Measurements from ENCODE around the gene OXSR1. TPM values are rescaled to one million over a fixed set of nuclear protein-coding genes. Genes with fewer than 3 reads are reported as not detected.

Gene OXSR1
- total RNA-seq, 1 experiment from 2014 or later = 35.1 TPM

GRCh38 chr3:38255627-38256026, 90.3 kb downstream of the OXSR1 start:
- no peak for DNase-seq (ENCODE audit: low read depth, low spot score)
- BruUV-seq (replicated peaks) = no TSS peak

More at GRCh38 chr3:38255627-38256026, 90.3 kb downstream of the OXSR1 start:
- intact Hi-C loops (cut with micrococcal nuclease) = no loop called here
- TF ChIP-seq CBX3 (IDR thresholded peaks at IDR 0.05; ENCODE audit: low read depth) = no peak
- TF ChIP-seq ATF3 (IDR thresholded peaks at IDR 0.05) = no peak
- no peak for TF ChIP-seq RAD21 (IDR thresholded peaks at IDR 0.05; ENCODE audit: low read depth)
- no peak for TF ChIP-seq JUND (IDR thresholded peaks at IDR 0.05)
- TF ChIP-seq YY1 (IDR thresholded peaks at IDR 0.05; ENCODE audit: extremely low read depth, insufficient replicate concordance, low read depth, low read length) = no peak
- TF ChIP-seq ZNF274 (IDR thresholded peaks at IDR 0.05; ENCODE audit: low read depth, low read length) = no peak
- TF ChIP-seq EGR1 (IDR thresholded peaks at IDR 0.05; ENCODE audit: low read depth) = no peak
- TF ChIP-seq TCF7L2 (IDR thresholded peaks at IDR 0.05; ENCODE audit: borderline replicate concordance, extremely low read depth, insufficient read depth, insufficient read length) = no peak
- TF ChIP-seq MAX (IDR thresholded peaks at IDR 0.05) = no peak
- no peak for TF ChIP-seq EZH2 (IDR thresholded peaks at IDR 0.05)
- TF ChIP-seq FOSL1 (IDR thresholded peaks at IDR 0.05; ENCODE audit: low read depth) = no peak
- no peak for TF ChIP-seq SIN3A (IDR thresholded peaks at IDR 0.05; ENCODE audit: low read depth)
- TF ChIP-seq REST (IDR thresholded peaks at IDR 0.05; ENCODE audit: low read depth) = no peak
- no peak for TF ChIP-seq POLR2AphosphoS5 (IDR thresholded peaks at IDR 0.05; ENCODE audit: low read depth, low read length)
- TF ChIP-seq SRF (IDR thresholded peaks at IDR 0.05; ENCODE audit: low read depth) = no peak
- TF ChIP-seq CEBPB (IDR thresholded peaks at IDR 0.05; ENCODE audit: low read depth) = no peak
- no peak for TF ChIP-seq ZFX (IDR thresholded peaks at IDR 0.05)
- no peak for TF ChIP-seq POLR2A (IDR thresholded peaks at IDR 0.05; ENCODE audit: borderline replicate concordance, extremely low read depth, insufficient read depth, insufficient read length)
- TF ChIP-seq EZH2phosphoT487 (IDR thresholded peaks at IDR 0.05; ENCODE audit: borderline replicate concordance) = no peak
- TF ChIP-seq ELF1 (IDR thresholded peaks at IDR 0.05; ENCODE audit: borderline replicate concordance, low read depth) = no peak
- RAD21 ChIA-PET (ENCODE audit: low non-redundant PET in 1 of 2, low total read pairs in 2 of 2, uncharacterized antibody in 2 of 2, unreplicated experiment in 2 of 2) = no interaction called here
- no peaks in the 10 kb centered on the region for H3K27me3 ChIP-seq (ENCODE audit: insufficient read depth, low read length)
- H4K20me1 ChIP-seq (ENCODE audit: insufficient read depth) = no peaks in the 10 kb centered on the region
- no peak overlapping the region for H3K27ac ChIP-seq (ENCODE audit: low read depth, low read length)
- no peak for ATAC-seq
- H3K79me2 ChIP-seq (ENCODE audit: insufficient read depth, low read length) = no peaks in the 10 kb centered on the region
- H3K4me3 ChIP-seq (replicated peaks in 1 of 2; ENCODE audit: low read depth in 1 of 2, low read length in 2 of 2) = no peak overlapping the region
- no peaks in the 10 kb centered on the region for H3K9me3 ChIP-seq (ENCODE audit: control insufficient read depth in 1 of 2, insufficient read depth in 1 of 2, low read depth in 1 of 2, low read length in 2 of 2)
- H2AFZ ChIP-seq (ENCODE audit: low read depth, low read length, poor library complexity, severe bottlenecking) = no peak overlapping the region
- no peaks in the 10 kb centered on the region for H3K4me1 ChIP-seq (ENCODE audit: control insufficient read depth in 1 of 2, insufficient read depth in 2 of 2, low read length in 2 of 2)
- CTCF ChIA-PET = no interaction called here
- POLR2A ChIA-PET = no interaction called here
- H3K9me2 ChIP-seq (ENCODE audit: insufficient read depth) = no peaks in the 10 kb centered on the region
- H3K4me2 ChIP-seq (ENCODE audit: low read length) = no peak overlapping the region
- H3K36me3 ChIP-seq (ENCODE audit: control insufficient read depth in 1 of 2, insufficient read depth in 2 of 2, low read length in 2 of 2) = peaks cover 16 to 24% of the 10 kb centered on the region in 2 experiments; a peak in 3 of 4 replicates
- no peak overlapping the region for H3K9ac ChIP-seq (ENCODE audit: low read length)

Measured in HCT116 (cell line).